Nephron (organoid): ENCODE measurements around the gene KRT1.
"Not testable (repeated sequence)": the region's sequence is repeated elsewhere in the genome, so short reads cannot be mapped to it uniquely, and the experiment has no call there.

Experiments used
- H3K27ac Mint-ChIP-seq, 3 experiments: 2 replicates each; pipeline ENCODE4 v1.8.0; 2020; ENCODE audit warnings: mixed read lengths in 3 of 3, mild to moderate bottlenecking in 2 of 3, moderate library complexity in 1 of 3
- H3K27me3 Mint-ChIP-seq: 2 replicates; pipeline ENCODE4 v1.8.0; 2021; ENCODE audit warnings: low read depth, mild to moderate bottlenecking, moderate library complexity, mixed read lengths
- H3K36me3 Mint-ChIP-seq: 2 replicates; pipeline ENCODE4 v1.8.0; 2020; ENCODE audit warnings: low read depth, mixed read lengths
- H3K4me1 Mint-ChIP-seq: 2 replicates; pipeline ENCODE4 v1.8.0; 2020; ENCODE audit warnings: mixed read lengths
- H3K4me3 Mint-ChIP-seq, 3 experiments: 2 replicates each; pipeline ENCODE4 v1.8.0; 2020; ENCODE audit warnings: mild to moderate bottlenecking in 3 of 3, mixed read lengths in 3 of 3, moderate library complexity in 2 of 3
- H3K9me3 Mint-ChIP-seq: 2 replicates; pipeline ENCODE4 v1.8.0; 2020; ENCODE audit warnings: mixed read lengths
- CTCF ChIP-seq, 3 experiments: fragments of 200-600 bp; sonication (generic); IDR thresholded peaks; one replicate each; pipeline ENCODE4 v1.5.0; 2021; ENCODE audit warnings: antibody characterized with exemption in 3 of 3; ENCODE audit not compliant: unreplicated experiment in 3 of 3

KRT1 gene

GRCh38 chr12:52713960-52714886 lies 34.0 kb upstream of the KRT1 start:
- TF ChIP-seq CTCF (IDR thresholded peaks at IDR 0.05; ENCODE audit: unreplicated experiment in 3 of 3), result no peak
- peak overlapping the region; percentile 3 to 64 (median 51) for H3K4me3 Mint-ChIP-seq
- no peaks in the 10 kb centered on the region for H3K4me1 Mint-ChIP-seq
- H3K9me3 Mint-ChIP-seq, result no peaks in the 10 kb centered on the region
- peaks cover 78% of the 10 kb centered on the region for H3K27me3 Mint-ChIP-seq
- H3K27ac Mint-ChIP-seq, result no peak overlapping the region
- H3K36me3 Mint-ChIP-seq, result no peaks in the 10 kb centered on the region

- not testable (repeated sequence) for H3K27ac Mint-ChIP-seq, H3K36me3 Mint-ChIP-seq, H3K4me3 Mint-ChIP-seq, H3K4me1 Mint-ChIP-seq, H3K9me3 Mint-ChIP-seq
- peaks cover 68% of the 10 kb centered on the region for H3K27me3 Mint-ChIP-seq
These were observed 31.9 kb upstream of the KRT1 start for GRCh38 chr12:52712122-52712521.

- H3K4me3 Mint-ChIP-seq, result no peak overlapping the region
- H3K27ac Mint-ChIP-seq, result no peak overlapping the region
- no peaks in the 10 kb centered on the region for H3K9me3 Mint-ChIP-seq
- no peak for TF ChIP-seq CTCF (IDR thresholded peaks at IDR 0.05; ENCODE audit: unreplicated experiment in 3 of 3)
- H3K27me3 Mint-ChIP-seq, result peaks cover 54% of the 10 kb centered on the region
- H3K36me3 Mint-ChIP-seq, result no peaks in the 10 kb centered on the region
- no peaks in the 10 kb centered on the region for H3K4me1 Mint-ChIP-seq
These were observed 30.5 kb upstream of the KRT1 start for GRCh38 chr12:52710730-52711129.

- H3K27ac Mint-ChIP-seq, result no peak overlapping the region
- peaks cover 34% of the 10 kb centered on the region for H3K27me3 Mint-ChIP-seq
- H3K36me3 Mint-ChIP-seq, result no peaks in the 10 kb centered on the region
These were observed 27.8 kb upstream of the KRT1 start for GRCh38 chr12:52708010-52708409.

GRCh38 chr12:52704464-52704863 lies 24.3 kb upstream of the KRT1 start:
- peaks cover 35% of the 10 kb centered on the region for H3K27me3 Mint-ChIP-seq
- H3K4me3 Mint-ChIP-seq, result no peak overlapping the region
- H3K36me3 Mint-ChIP-seq, result no peaks in the 10 kb centered on the region
- no peaks in the 10 kb centered on the region for H3K4me1 Mint-ChIP-seq
- H3K27ac Mint-ChIP-seq, result no peak overlapping the region
- H3K9me3 Mint-ChIP-seq, result no peaks in the 10 kb centered on the region
- TF ChIP-seq CTCF (IDR thresholded peaks at IDR 0.05; ENCODE audit: unreplicated experiment in 3 of 3), result no peak

More at GRCh38 chr12:52708010-52708409, 27.8 kb upstream of the KRT1 start:
- Mint-ChIP-seq H3K4me3 (no peak overlapping the region), H3K9me3 (no peaks in the 10 kb centered on the region), H3K4me1 (no peaks in the 10 kb centered on the region)
- TF ChIP-seq CTCF (IDR thresholded peaks at IDR 0.05; ENCODE audit: unreplicated experiment in 3 of 3), result no peak

- Mint-ChIP-seq H3K27me3 (peaks cover 31% of the 10 kb centered on the region), H3K36me3 (no peaks in the 10 kb centered on the region), H3K4me1 (no peaks in the 10 kb centered on the region), H3K4me3 (no peak overlapping the region), H3K9me3 (no peaks in the 10 kb centered on the region), H3K27ac (no peak overlapping the region)
- no peak for TF ChIP-seq CTCF (IDR thresholded peaks at IDR 0.05; ENCODE audit: unreplicated experiment in 3 of 3)
These were observed 23.7 kb upstream of the KRT1 start for GRCh38 chr12:52703878-52704277.
